ENCODE data around the gene CCDC85C.

GRCh38 chr14:99601361-99601831, 2.6 kb downstream of the CCDC85C start:
- TF ChIP-seq, protein P1, sequence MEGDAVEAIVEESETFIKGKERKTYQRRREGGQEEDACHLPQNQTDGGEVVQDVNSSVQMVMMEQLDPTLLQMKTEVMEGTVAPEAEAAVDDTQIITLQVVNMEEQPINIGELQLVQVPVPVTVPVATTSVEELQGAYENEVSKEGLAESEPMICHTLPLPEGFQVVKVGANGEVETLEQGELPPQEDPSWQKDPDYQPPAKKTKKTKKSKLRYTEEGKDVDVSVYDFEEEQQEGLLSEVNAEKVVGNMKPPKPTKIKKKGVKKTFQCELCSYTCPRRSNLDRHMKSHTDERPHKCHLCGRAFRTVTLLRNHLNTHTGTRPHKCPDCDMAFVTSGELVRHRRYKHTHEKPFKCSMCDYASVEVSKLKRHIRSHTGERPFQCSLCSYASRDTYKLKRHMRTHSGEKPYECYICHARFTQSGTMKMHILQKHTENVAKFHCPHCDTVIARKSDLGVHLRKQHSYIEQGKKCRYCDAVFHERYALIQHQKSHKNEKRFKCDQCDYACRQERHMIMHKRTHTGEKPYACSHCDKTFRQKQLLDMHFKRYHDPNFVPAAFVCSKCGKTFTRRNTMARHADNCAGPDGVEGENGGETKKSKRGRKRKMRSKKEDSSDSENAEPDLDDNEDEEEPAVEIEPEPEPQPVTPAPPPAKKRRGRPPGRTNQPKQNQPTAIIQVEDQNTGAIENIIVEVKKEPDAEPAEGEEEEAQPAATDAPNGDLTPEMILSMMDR (conservative IDR thresholded peaks at IDR 0.05; ENCODE audit: low read length), result no peak
- TF ChIP-seq EZH2phosphoT487 (IDR thresholded peaks at IDR 0.05; ENCODE audit: borderline replicate concordance, low read depth, low read length), result no peak

Data from OCI-LY7 (cell line).